ENCODE results near the gene CFAP61. TPM values are rescaled to one million over a fixed set of nuclear protein-coding genes. Genes with fewer than 3 reads are reported as not detected.

Gene CFAP61
- total RNA-seq, 1 donor from 2014 or later = 5.6 TPM

DNA sequence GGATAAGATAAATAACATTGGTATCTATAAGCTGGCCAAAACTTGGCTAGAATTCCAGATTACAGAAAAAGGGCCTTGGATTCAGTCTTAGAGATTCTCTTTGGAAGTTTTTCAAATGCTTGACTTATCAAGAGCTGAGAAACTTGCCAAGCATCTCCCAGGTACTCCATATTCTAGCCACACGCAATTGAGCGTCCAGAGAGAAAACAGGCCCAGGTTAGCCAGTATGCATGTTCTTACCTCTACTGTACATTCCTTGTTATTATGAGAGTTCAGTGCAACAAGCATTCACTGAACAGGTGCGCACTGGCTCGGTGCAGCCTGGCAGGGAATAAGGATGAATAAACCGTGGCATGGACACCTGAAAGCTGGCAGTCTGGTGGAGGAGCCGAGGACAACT, 13.7 kb upstream of the CFAP61 start:
- Mint-ChIP-seq H3K4me3 (no peak overlapping the region), H3K9me3 (no peaks in the 10 kb centered on the region), H3K27ac (peak overlapping the region; percentile 56), H3K27me3 (no peaks in the 10 kb centered on the region), H3K36me3 (peaks cover 35% of the 10 kb centered on the region), H3K4me1 (ENCODE audit: unreplicated experiment) (no peaks in the 10 kb centered on the region)
- TF ChIP-seq, protein P1, sequence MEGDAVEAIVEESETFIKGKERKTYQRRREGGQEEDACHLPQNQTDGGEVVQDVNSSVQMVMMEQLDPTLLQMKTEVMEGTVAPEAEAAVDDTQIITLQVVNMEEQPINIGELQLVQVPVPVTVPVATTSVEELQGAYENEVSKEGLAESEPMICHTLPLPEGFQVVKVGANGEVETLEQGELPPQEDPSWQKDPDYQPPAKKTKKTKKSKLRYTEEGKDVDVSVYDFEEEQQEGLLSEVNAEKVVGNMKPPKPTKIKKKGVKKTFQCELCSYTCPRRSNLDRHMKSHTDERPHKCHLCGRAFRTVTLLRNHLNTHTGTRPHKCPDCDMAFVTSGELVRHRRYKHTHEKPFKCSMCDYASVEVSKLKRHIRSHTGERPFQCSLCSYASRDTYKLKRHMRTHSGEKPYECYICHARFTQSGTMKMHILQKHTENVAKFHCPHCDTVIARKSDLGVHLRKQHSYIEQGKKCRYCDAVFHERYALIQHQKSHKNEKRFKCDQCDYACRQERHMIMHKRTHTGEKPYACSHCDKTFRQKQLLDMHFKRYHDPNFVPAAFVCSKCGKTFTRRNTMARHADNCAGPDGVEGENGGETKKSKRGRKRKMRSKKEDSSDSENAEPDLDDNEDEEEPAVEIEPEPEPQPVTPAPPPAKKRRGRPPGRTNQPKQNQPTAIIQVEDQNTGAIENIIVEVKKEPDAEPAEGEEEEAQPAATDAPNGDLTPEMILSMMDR (conservative IDR thresholded peaks at IDR 0.05) = no peak
- no peak for DNase-seq (ENCODE audit: extremely low spot score, unreplicated experiment)

- Mint-ChIP-seq H3K36me3 (peaks cover 34% of the 10 kb centered on the region), H3K9me3 (no peaks in the 10 kb centered on the region), H3K27ac (no peak overlapping the region), H3K4me1 (ENCODE audit: unreplicated experiment) (no peaks in the 10 kb centered on the region), H3K4me3 (no peak overlapping the region), H3K27me3 (no peaks in the 10 kb centered on the region)
- TF ChIP-seq, protein P1 (conservative IDR thresholded peaks at IDR 0.05) = no peak
- no peak for DNase-seq (ENCODE audit: extremely low spot score, unreplicated experiment)
These were observed 12.5 kb upstream of the CFAP61 start for GRCh38 chr20:20039752-20040387.

DNA sequence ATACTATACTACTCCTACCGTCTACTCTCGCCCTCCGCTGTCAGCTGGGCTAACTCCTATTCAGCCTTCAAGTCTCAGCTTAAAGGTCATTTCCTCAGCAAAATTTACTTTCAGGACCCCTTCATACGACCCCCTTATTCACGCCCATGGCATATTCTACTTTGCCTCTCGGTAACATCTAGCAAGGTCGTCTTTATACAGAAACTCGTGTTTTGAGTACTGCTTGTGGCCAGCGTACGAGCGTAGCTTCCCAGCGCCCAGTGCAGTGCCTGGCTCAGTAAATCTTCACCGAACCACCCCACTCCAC, 612 bp upstream of the CFAP61 start:
- peaks cover 3% of the 10 kb centered on the region for H3K4me1 Mint-ChIP-seq (ENCODE audit: unreplicated experiment)
- H3K36me3 Mint-ChIP-seq = peaks cover 20% of the 10 kb centered on the region
- H3K27ac Mint-ChIP-seq = peak overlapping the region; percentile 96
- TF ChIP-seq, protein P1 (conservative IDR thresholded peaks at IDR 0.05) = no peak
- no peak for DNase-seq (ENCODE audit: extremely low spot score, unreplicated experiment)
- no peaks in the 10 kb centered on the region for H3K9me3 Mint-ChIP-seq
- H3K27me3 Mint-ChIP-seq = no peaks in the 10 kb centered on the region
- H3K4me3 Mint-ChIP-seq = peak overlapping the region; percentile 99

- H3K4me3 Mint-ChIP-seq = no peak overlapping the region
- no peaks in the 10 kb centered on the region for H3K9me3 Mint-ChIP-seq
- no peaks in the 10 kb centered on the region for H3K36me3 Mint-ChIP-seq
- H3K27me3 Mint-ChIP-seq = peaks cover 21% of the 10 kb centered on the region
- no peaks in the 10 kb centered on the region for H3K4me1 Mint-ChIP-seq (ENCODE audit: unreplicated experiment)
- no peak for DNase-seq (ENCODE audit: extremely low spot score, unreplicated experiment)
- TF ChIP-seq, protein P1 (conservative IDR thresholded peaks at IDR 0.05) = no peak
- no peak overlapping the region for H3K27ac Mint-ChIP-seq
These were observed 8.1 kb downstream of the CFAP61 start for GRCh38 chr20:20060234-20060998.

DNA sequence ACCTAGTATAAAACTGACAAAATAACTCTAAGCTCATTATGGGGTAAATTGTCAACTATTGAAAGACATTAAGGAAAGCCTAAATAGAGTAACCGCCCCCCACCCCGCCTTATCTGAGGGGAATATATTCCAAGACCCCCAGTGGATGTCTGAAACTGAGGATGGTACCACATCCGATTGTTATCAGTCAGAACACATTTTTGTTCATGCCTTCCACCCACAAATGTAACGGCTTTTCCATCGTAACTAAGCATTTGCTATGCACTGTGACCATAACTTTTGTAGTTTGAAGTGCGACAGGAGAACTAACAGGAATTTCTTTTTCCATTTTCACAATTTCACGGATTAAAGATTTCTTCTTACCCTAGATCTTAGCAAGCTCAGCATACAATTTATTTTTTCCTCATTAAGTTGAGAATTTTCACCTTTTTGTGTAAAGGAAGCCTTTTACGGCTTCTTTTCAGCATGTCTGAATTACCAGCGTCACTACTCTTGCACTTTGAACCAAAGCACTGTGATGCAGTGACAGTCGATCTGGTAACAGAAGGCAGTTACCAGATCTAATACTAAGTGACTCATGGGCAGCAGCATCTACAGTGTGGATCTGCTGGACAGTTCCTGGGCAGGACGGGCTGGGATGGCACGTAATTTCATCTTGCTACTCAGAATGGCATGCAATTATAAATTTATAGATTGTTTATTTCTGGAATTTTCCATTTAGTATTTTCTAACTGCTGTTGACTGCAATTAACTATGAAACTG, 11.8 kb downstream of the CFAP61 start:
- H3K4me3 Mint-ChIP-seq = no peak overlapping the region
- H3K4me1 Mint-ChIP-seq (ENCODE audit: unreplicated experiment) = no peaks in the 10 kb centered on the region
- no peaks in the 10 kb centered on the region for H3K36me3 Mint-ChIP-seq
- no peaks in the 10 kb centered on the region for H3K9me3 Mint-ChIP-seq
- no peak for DNase-seq (ENCODE audit: extremely low spot score, unreplicated experiment)
- peaks cover 24% of the 10 kb centered on the region for H3K27me3 Mint-ChIP-seq
- H3K27ac Mint-ChIP-seq = no peak overlapping the region
- TF ChIP-seq, protein P1 (conservative IDR thresholded peaks at IDR 0.05) = no peak
